Activated CD8-positive, alpha-beta memory T cell treated with anti-CD3 and anti-CD28 coated beads for 1 hour (primary cell): Measurements from ENCODE around the gene TTK.

Experiments used
- DNase-seq, 2 donors: peaks; one replicate each; pipeline ENCODE4 v3.0.0-alpha.2; 2020; ENCODE audit warnings: low read depth in 1 of 2; ENCODE audit errors: extremely low read depth in 1 of 2

TTK gene

DNA sequence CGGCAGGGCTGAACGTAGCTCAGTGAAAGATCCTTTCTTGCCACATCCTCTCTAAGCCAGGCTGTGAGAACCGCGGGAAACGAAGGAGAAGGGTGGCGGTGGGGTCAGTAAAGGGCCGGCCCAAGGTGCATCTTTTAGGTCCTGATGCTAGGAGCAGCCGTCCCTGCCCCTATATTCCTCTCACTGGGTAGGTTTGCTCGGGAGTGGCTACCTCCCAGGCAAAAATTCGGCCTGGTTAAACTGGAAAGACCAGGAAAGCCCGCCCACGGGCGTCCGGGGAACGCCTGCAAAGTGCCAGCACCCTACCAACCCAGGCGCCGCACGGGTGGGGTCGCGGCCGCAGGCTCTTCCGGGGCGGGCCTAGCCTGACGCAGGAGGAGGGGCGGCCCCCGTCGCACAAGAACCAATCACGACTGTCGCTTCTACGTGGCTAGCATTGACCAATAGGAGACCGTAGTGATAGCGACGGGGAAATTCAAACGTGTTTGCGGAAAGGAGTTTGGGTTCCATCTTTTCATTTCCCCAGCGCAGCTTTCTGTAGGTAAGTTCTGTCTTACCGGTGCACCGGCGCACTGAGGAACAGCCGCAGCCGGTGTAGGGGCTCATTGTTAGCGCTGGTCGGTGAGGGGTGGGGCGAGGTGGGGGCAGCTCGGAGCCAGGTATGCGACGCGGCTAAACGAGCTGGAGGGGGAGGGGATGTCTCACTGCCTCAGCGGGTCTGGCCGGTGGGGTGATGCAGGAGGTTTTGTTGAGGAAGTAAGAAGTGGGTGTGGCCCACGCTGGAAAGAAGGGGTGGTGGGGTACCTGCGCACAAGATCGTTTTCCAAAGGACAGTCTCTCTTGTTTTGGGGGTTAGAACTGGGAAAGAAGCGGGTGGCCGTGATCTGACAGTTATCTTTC lies at the start of gene TTK:
TTK (plus strand) TSS at position 477 of the 900 bp plus-strand sequence. CDS start 1,195 bp downstream, outside the sequence.
- peak; percentile 73 to 83 for DNase-seq

DNA sequence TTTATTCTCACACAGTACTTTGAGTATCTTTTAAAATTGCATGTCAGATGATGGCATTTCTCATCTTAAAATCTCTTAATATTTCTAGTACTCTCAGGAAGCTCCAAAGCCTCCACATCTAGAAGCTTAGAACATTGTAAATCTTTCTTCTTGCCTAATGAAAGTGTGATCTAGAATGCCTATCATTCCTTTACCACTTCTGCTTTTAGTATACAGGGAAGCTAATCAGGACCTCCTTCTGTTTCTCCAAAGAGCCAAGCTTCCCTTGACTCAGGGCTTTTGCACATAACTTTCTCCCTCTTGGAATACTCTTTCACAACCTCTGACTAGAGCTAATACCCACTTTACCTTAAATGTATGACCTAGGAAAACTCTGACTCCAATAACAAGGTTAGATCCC lies 49.6 kb upstream of the TTK start:
- no peak for DNase-seq

DNA sequence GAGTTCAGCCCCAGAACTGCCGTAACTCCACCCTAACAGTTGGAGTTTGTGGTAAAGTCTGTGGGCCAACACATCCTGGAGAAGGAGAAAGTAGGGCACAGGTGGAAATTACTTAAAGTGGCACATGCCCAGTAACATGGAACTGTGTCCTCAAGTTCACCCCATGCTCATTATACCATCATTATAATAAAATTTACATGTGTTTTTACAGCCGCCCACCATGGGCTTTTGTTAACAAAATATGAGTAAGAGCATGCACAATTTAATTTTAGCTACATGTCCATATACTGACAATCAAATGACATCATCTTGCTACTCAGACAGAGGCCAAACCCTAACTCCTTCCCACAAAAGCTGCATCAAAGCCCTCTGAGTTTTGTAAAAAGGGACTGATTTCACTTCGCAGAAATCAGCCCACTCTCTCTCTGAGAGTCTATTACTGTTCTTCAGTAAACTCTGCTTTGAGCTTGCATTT lies 39.8 kb upstream of the TTK start:
- no peak for DNase-seq

DNA sequence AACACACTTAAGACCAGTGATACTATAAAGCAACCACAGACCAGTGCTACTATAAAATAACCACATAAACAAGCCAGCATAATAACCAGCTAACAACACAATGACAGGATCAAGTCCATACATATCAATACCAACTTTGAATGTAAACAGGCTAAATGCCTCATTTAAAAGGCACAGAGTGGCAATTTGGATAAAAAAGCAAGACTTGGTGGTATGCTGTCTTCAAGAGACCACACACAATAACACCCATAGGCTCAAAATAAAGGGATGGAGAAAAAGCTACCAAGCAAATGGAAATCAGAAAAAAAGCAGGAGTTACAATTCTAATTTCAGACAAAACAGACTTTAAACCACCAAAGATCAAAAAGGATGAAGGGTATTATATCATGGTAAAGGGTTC lies 37.3 kb upstream of the TTK start:
- no peak for DNase-seq

DNA sequence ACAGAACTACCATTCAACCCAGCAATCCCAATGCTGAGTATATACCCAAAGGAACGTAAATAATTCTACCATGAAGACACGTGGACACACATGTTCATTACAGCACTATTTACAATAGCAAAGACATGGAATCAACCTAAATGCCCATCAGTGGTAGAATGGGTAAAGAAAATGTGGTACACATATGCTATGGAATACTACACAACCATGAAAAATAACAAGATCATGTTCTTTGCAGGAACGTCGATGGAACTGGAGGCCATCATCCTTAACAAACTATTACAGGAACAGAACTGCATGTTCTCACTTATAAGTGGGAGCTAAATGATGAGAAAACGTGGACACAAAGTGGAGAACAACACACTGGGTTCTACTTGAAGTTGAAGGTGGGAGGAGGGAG lies 34.7 kb upstream of the TTK start:
- DNase-seq = no peak

DNA sequence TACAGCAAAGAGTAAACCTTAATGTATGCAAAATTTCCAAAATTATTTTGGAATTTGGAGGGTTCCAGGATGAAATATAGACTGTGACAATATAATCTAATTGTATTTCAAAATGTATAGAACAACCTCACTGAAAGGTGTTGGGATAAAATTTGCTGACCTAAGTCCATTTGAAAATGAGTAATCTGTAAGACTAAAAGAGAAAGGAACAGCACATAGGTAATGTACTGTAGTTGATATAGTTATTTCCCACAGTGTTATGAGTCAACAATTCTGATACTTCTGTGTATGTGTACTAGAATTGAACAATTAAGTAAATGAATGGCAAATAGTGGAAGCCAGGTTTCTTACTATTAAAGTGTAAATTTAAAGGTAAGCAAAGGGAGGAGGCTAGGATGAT lies 33.3 kb upstream of the TTK start:
- no peak for DNase-seq

DNA sequence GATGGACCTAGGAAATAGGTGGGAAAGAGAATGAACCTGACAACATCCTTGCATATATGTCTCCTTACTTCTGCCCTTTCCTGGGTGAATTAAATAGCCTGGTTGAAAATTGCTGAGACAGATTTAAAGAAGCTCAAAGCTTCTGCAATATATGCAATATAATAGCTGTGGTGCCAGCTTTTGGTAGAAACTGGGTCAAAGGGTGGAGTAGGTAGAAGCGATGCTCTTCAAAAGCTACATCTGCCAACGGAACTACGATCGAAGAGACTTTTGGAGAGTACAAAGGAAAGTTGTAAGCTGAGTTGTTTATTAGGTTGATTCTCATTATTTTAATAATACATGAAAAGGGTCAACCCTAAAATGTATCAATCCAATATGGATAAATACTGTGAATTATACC lies 22.8 kb upstream of the TTK start:
- no peak for DNase-seq

DNA sequence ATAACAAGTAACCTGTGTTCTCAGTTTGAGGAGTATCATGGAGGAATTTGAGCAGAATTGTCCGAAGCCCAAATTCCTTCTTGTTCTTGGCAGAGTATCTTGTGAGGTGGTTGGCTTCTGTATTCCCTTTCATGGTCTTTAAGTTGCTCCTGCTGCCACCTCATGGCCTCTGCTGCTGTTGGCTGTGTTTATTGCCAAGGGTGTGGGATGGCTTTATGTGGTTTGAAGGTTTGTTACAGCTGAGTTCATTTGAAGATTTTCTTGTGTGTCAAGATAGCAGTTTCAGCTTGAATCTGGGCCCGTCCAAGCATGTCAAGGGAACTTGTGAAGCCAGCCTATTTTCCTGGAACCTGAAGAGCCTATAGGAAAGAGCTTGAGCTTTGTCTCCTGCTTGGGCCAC lies 20.2 kb upstream of the TTK start:
- no peak for DNase-seq

DNA sequence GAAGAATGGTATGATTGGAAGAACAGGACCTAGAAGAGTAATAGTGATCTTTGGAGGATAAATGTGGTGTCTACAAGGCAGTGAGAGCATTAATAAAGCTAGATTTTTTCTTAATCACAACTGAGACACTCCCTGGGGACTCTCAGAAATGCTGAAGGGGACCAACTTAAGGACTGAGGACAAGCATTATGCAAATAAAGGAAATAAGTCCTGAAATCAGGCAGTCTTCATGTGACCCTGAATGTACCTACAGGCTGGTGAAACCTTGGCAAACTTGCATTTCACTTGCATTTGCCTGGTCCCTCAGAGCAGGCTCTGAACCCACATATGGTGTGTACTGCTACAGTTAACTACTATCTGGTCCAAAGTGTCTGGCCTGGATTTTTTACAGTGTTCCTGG lies 19.3 kb upstream of the TTK start:
- no peak for DNase-seq

DNA sequence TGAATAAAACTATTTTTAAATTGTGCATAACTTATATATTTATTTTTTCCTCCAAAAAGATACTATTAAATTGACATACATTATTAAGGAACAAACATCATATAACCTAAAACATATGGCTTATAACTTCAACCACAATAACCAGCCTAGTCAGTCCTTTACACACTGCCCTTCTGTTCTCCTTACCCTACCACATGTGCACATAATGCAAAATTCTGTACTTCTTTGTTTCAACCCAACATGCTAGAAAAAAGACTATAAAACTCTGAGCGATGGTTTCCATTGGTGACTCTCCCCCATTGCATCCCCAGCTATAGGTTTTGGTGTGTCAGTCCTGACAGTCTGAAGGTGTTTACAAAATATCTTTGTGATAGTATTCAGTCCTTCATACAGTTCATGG lies 14.8 kb upstream of the TTK start:
- DNase-seq = no peak

DNA sequence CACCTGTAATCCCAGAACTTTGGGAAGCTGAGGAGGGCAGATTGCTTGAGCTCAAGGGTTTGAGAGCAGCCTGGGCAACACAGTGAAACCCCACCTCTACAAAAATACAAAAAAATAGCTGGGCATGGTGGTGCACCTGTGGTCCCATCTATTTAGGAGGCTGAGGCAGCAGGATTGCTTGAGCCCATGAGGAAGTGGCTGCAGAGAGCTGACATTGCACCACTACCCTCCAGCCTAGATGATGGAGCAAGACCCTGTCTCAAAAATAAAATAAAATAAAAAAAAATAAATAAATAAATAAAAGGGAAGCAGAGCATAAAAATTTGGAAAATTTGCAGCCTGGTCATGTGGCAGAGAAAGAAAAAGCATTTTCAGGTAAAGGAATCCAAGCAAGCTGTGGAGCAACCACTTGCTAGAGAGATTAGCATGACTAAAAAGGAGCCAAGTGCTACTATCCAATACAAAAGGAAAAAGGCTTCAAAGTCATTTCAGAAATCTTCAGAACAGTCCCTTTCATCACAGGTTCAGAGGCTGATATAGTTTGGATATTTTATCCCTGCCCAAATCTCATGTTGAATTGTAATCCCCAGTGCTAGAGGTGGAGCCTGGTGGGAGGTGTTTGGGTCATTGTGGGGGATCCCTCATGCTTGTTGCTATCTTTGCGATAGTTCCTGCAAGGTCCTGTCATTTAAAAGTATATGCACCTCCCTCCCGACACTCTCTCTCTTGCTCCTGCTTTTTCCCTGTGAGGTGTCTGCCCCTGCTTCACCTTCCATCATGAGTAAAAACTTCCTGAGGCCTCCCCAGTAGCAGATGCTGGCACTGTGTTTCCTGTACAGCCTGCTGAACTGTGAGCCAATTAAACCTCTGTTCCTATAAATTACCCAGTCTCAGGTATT lies 11.2 kb upstream of the TTK start:
- no peak for DNase-seq

DNA sequence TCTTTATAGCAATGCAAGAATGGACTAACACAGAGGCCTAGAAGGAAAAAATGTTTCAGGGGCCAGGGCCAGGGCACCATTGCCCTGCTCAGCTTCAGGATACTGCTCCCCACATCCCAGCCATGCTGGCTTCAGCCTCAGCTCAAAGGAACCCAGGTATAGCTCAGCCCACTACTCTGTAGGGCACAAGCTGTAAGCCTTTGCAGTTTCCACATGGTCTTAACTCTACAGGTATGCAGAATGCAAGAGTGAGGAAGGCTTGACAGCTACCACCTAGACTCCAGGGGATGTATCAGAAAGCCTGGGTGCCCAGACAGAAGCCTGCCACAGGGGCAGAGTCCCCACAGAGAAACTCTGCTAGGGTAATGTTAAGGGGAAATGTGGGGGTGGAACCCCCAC lies 10.5 kb upstream of the TTK start:
- no peak for DNase-seq

DNA sequence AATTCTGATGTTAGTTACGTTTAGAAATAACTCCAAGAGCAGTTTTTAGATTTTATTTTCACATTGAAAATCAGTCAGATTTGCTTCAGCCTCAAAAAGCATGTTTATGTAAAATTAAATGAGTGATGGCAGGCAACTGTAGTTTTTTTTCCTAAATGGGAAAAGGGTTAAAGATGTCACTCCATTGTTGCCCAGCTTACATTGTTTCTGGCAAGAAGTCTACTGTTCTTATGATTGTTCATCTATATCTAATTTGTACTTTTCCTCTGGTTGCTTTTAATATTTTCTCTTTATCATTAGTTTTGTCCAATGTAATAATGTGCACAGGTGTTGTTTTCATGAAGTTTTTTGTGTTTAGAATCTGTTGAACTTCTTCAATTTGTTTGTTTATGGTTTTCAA lies 6.7 kb upstream of the TTK start:
- no peak for DNase-seq

DNA sequence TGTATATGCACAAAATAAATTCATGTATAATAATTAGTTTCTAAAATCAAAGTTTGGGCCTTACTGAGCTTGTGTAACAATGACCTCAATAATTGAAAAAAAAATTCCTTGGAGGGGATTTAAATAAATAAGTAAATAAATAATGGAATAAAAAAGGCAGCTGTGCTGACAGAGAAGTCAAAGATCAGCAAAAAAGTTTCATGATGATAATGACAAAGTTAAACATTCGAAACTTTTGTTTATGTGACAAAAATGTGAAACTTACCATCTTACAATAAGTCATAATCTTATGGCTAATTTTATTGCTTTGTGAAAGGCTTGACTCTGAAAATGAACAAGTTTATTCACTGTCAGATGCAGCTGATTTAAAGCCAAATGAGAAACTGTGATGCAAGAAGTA lies 3.1 kb upstream of the TTK start:
- DNase-seq = no peak

DNA sequence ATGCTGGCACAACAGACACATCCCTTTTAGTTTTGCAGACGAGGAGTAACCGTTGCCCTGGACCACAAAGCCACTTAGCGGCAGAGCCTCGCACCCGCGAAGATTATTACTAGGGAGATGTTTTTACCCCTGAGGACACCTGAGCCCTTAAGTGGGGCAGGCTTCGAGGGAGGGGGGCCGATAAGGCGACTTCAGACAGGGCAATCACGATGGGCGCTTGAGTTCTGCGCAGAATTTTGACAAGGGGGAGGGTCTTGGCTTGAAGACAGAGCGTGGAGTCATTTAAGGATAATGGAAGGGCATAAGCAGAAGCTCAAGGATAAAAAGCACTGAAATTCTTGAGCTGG lies 650 bp upstream of the TTK start:
- DNase-seq = no peak

DNA sequence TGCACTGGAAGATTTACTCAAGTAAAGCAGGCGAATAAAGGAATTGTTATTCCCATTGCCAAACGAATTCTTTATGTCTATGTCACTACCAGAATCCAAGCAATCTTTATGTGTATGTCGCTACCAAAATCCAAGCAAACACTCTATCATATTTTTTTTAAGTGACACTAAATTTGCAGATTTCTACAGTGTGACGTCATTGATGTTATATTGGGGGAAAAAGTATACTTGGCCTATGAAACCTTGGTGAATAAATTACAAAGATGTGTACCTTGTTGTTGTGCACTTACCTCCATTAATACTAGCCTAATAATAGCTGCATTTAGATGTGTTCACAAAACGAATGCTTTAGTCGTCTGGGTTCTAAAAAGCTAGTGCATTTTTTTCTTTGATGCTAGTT lies 957 bp downstream of the TTK start:
- DNase-seq = no peak

DNA sequence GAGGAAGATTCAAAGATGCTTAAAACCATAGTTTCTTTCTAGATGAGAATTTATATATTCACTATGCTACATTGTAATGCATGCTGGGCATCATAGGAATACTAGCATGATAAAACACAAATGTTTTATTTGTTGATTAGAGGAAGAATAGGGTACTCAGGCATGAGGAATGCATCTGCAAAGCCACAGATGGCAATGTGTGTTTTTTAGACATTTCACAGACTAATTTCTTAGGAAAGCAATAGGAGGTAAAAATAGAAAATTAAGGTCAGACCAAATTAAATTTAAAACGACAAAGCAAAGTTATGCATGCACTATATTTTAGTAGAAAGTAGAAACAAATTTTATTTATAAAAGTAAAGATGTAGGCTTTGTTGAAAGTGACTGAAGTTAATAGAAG lies 2.1 kb downstream of the TTK start:
- no peak for DNase-seq

DNA sequence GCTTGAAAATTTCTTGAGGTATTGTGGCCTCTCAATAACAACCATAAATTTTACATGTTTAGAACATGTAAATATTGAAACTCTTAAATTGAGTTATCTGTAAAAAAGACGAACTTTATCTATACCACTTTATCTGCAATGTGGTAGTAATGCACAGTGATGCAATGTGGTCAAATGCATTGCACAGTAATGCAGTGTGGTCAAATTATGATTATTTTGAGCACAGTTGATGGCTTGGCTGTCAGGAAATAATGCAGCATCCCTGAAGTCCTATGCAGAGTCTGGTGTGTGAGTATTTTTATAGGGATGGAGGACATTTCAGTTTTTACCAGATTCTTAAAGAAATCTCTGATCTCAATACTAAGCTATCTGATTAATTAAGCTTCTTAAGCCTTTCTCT lies 5.1 kb downstream of the TTK start:
- no peak for DNase-seq

DNA sequence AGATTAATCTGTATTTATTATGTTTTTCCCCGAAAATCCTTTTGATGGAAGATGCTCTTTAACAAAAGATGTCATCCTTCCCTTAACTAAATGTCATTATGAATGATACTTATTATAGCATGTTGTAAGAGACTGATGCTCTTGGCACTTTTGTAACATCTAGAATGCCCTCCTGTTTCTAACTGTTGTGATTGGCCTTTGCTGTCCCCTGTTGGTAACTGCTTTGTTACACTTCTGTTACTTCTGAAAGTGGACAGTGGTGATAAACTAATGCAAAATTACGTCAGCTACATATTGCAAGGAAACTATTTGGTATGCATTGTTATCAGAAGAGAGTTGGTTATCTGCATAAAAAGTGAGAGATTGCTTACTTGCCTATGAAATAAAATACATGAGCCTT lies 5.8 kb downstream of the TTK start:
- DNase-seq = no peak

DNA sequence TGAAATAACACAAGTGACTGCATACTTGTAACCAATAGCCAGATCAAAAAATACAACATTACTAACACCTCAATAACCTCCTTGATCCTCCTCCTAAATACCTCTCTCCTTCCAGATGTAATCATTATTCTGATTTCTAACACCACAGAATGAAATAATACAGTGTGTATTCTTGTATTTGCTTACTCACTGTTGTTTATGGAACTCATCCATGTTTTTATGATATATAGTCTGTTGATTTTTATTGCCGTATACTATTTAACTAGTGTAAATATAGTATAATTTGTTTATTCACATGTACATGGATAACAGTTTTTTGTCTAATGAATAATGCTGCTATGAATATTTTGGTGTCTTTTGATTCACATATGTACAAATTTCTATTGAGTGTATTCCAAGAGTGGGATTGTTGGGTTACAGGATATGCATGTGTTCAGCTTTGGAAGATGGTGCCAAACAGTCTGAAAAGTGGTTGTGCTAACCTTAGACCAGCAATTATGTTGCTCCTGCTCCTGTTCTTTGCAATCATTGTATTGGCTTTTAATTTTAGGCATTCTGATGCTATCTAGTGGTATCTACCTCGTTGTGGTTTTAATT lies 11.5 kb downstream of the TTK start:
- no peak for DNase-seq

DNA sequence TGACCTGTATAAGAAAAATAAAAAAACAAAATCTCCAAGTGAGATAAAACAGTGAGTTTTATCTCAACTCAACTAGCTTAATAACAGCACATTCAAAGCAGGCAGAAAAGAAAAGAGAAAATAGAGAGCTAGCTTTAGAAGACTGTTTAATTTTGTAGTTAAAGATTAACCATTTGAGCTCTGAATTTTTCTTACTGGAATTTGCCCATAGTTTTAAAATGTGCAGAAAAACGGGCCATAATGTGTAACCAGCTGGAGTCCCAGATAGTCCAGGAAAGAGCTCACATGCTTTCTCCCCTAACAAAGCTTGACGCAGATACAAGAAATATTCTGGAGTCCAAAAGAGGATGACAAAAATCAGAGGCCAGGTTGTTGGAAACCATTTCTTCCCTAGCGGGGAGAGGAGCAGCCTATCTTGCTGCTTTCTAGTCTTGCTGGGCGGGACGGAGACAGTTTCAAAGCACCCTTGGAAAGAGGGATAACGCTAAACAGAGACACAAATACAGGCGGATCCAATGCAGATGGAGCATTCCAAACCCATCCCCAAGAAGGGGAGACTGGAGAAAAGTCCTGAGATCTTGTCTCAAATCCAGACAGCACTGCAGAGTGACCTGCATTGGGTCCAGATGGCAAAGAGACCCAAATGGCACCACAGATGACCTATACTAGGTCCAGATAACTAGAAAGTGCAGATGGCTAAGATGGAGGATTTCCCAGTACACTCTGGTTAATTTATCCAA lies 16.1 kb downstream of the TTK start:
- DNase-seq = no peak
